Natural killer cell (primary cell): ENCODE results near the gene MAPK8IP1. TPM values are rescaled to one million over a fixed set of nuclear protein-coding genes. Genes with fewer than 3 reads are reported as not detected.
"Not testable (repeated sequence)": the region's sequence is repeated elsewhere in the genome, so short reads cannot be mapped to it uniquely, and the experiment has no call there.

Experiments used
- ATAC-seq, 3 donors: fragments of 150-1000 bp in 2 of 3; fragments of 200-7000 bp in 1 of 3; cut with Tn5 transposase; 1 replicate in 1 of 3; 2 replicates in 2 of 3; pipeline ENCODE4 v1.10.0; 2021; ENCODE audit warnings: mild to moderate bottlenecking in 2 of 3, moderate library complexity in 2 of 3
- DNase-seq, 2 donors: peaks; one replicate each; pipeline versions ENCODE4 v3.0.0 to v3.0.0-alpha.2; 2013 to 2021; ENCODE audit warnings: mixed read lengths in 1 of 2
- H3K27ac ChIP-seq: one replicate; pipeline ENCODE4 v1.5.1; 2013; ENCODE audit warnings: mild to moderate bottlenecking, low read length
- H3K27me3 ChIP-seq: one replicate; pipeline ENCODE4 v1.6.1; 2013; ENCODE audit warnings: low read length; ENCODE audit not compliant: control insufficient read depth, insufficient read depth
- H3K36me3 ChIP-seq: one replicate; pipeline ENCODE4 v1.6.1; 2013; ENCODE audit warnings: low read length; ENCODE audit not compliant: control insufficient read depth, insufficient read depth
- H3K4me1 ChIP-seq: one replicate; pipeline ENCODE4 v1.6.1; 2013; ENCODE audit warnings: low read length; ENCODE audit not compliant: control insufficient read depth, insufficient read depth
- H3K4me3 ChIP-seq: one replicate; pipeline ENCODE4 v1.5.1; 2013; ENCODE audit warnings: low read length
- H3K9me3 ChIP-seq: one replicate; pipeline ENCODE4 v1.6.1; 2013; ENCODE audit warnings: low read length; ENCODE audit not compliant: control insufficient read depth, insufficient read depth
- H3K27ac Mint-ChIP-seq, 2 donors: one replicate each; pipeline ENCODE4 v1.8.0; 2022; ENCODE audit warnings: mild to moderate bottlenecking in 2 of 2, mixed read lengths in 2 of 2, moderate library complexity in 1 of 2
- H3K27me3 Mint-ChIP-seq, 2 donors: one replicate each; pipeline ENCODE4 v1.8.0; 2022; ENCODE audit warnings: low read depth in 2 of 2, mixed read lengths in 2 of 2
- H3K36me3 Mint-ChIP-seq: one replicate; pipeline ENCODE4 v1.8.0; 2022; ENCODE audit warnings: mixed read lengths
- H3K4me1 Mint-ChIP-seq, 2 donors: one replicate each; pipeline ENCODE4 v1.8.0; 2022; ENCODE audit warnings: mixed read lengths in 2 of 2
- H3K4me3 Mint-ChIP-seq: one replicate; pipeline ENCODE4 v1.8.0; 2022; ENCODE audit warnings: mild to moderate bottlenecking, moderate library complexity, mixed read lengths
- H3K9me3 Mint-ChIP-seq, 2 donors: one replicate each; pipeline ENCODE4 v1.8.0; 2022; ENCODE audit warnings: mixed read lengths in 2 of 2
- WGBS: methylation state at CpG from one replicate; pipeline ENCODE4 v1.1.7; 2013; ENCODE audit warnings: missing lambda C conversion rate; ENCODE audit not compliant: insufficient coverage; 5-methylcytosine and 5-hydroxymethylcytosine counted together
- intact Hi-C: fragments of 100-400 bp; cut with micrococcal nuclease; formaldehyde crosslinking; loops from one replicate; pipeline ENCODE4 v1.14.2; 2022
- total RNA-seq, 4 donors: library from RNA; stranded (reverse); fragments of 120-200 nt in 1 of 4; gene quantifications; one replicate each; pipeline versions ENCODE4 v1.2.3 to v1.2.4, GENCODE V29; 2013 to 2022
- TF ChIP-seq, protein P1 (sequence below): fragments of 200-600 bp; IDR thresholded peaks from one replicate; pipeline ENCODE4 v1.8.0; 2022; ENCODE audit warnings: antibody characterized with exemption

Gene MAPK8IP1
- total RNA-seq, 3 donors from 2014 or later (not counting 1 experiment from before 2014, with no cell fraction given): 9.7 to 21.5 (median 13.9) TPM

DNA sequence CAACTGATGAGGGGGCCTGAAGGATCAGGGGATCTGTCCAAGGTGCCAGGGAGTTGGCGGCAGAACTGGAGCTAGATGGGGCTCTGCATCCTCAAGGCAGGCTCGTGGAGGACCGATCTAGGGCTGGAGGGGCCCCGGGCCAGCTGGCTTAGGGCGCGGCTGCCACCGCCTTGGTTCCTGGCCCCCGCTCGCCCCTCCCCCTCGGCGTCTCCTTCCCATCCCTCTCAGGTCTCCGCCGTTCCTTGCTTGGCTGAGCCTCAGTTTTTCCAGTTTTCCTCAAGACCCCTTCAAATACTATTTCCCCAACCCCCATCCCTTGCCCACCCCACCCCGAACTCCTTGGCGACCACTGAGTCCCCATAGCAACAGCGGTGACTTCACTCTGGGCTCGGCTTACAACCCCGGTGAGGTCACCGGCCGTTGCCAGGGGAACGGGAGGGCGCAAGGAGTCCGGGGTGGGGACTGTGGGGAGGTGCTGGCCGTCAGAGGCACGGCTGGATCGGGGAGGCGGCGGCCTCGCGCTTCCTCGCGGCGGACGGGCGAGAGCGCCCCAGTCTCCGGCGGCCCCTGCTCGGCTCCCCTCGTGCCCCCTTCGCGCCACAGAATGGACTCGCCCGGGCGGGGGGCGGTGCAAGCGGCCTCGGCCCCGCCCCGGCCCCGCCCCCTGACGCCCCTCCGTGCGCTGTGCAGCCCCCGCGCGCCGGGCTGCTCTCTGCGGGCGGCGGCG lies 14.2 kb downstream of the MAPK8IP1 start:
- Histone ChIP-seq H3K4me3 (peak overlapping the region; percentile 18), H3K27ac (no peak overlapping the region), H3K9me3 (no peaks in the 10 kb centered on the region), H3K4me1 (peaks cover 17% of the 10 kb centered on the region), H3K27me3 (peaks cover 27% of the 10 kb centered on the region), H3K36me3 (no peaks in the 10 kb centered on the region)
- Mint-ChIP-seq H3K27me3 (peaks cover 0 to 32% of the 10 kb centered on the region in 2 donors), H3K4me3 (peak overlapping the region; percentile 78), H3K9me3 (no peaks in the 10 kb centered on the region), H3K36me3 (no peaks in the 10 kb centered on the region), H3K27ac (peak overlapping the region in 1 of 2 donors; percentile 85), H3K4me1 (peaks cover 0 to 17% of the 10 kb centered on the region in 2 donors)
- DNase-seq: peak; percentile 79 to 80
- 1% methylated on average over 61 of the region's 62 CpGs for WGBS
- intact Hi-C loops: loop anchor here (1.0 kb wide), 1 partner anchor 19 kb away; no protein-coding TSS in a partner anchor
- peak; percentile 77 to 86 (median 85) for ATAC-seq
- TF ChIP-seq, protein P1, sequence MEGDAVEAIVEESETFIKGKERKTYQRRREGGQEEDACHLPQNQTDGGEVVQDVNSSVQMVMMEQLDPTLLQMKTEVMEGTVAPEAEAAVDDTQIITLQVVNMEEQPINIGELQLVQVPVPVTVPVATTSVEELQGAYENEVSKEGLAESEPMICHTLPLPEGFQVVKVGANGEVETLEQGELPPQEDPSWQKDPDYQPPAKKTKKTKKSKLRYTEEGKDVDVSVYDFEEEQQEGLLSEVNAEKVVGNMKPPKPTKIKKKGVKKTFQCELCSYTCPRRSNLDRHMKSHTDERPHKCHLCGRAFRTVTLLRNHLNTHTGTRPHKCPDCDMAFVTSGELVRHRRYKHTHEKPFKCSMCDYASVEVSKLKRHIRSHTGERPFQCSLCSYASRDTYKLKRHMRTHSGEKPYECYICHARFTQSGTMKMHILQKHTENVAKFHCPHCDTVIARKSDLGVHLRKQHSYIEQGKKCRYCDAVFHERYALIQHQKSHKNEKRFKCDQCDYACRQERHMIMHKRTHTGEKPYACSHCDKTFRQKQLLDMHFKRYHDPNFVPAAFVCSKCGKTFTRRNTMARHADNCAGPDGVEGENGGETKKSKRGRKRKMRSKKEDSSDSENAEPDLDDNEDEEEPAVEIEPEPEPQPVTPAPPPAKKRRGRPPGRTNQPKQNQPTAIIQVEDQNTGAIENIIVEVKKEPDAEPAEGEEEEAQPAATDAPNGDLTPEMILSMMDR: no peak

DNA sequence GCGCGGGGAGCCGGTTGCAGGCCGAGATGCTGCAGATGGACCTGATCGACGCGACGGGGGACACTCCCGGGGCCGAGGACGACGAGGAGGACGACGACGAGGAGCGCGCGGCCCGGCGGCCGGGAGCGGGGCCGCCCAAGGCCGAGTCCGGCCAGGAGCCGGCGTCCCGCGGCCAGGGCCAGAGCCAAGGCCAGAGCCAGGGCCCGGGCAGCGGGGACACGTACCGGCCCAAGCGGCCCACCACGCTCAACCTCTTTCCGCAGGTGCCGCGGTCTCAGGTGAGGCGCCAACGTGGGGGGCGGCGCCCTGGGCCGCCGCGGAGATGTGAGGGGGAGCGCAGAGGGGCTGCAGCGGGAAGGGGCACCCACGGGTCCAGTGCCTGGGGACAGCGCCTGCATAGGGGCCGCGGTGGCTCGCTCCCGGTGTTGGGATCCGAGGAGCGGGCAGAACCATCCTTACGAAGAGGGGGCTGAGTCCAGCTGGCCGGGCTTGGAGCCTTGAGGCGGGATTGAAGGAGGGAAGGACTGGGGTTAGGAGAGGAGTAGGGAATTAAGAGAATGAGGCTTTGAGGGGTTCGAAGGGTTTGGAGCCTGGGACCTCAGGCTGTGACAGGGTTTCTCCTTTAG lies 14.8 kb downstream of the MAPK8IP1 start:
- Mint-ChIP-seq H3K4me3 (peak overlapping the region; percentile 82), H3K27me3 (peaks cover 0 to 26% of the 10 kb centered on the region in 2 donors), H3K27ac (peak overlapping the region in 1 of 2 donors; percentile 85), H3K4me1 (peaks cover 0 to 17% of the 10 kb centered on the region in 2 donors)
- H3K36me3 ChIP-seq, H3K9me3 ChIP-seq, DNase-seq, intact Hi-C loops, H3K36me3 Mint-ChIP-seq, H3K4me3 ChIP-seq, H3K27ac ChIP-seq, ATAC-seq, H3K9me3 Mint-ChIP-seq: not testable (repeated sequence)
- 13% methylated on average over 30 of the region's 59 CpGs for WGBS
- peaks cover 18% of the 10 kb centered on the region for H3K4me1 ChIP-seq
- peaks cover 27% of the 10 kb centered on the region for H3K27me3 ChIP-seq

DNA sequence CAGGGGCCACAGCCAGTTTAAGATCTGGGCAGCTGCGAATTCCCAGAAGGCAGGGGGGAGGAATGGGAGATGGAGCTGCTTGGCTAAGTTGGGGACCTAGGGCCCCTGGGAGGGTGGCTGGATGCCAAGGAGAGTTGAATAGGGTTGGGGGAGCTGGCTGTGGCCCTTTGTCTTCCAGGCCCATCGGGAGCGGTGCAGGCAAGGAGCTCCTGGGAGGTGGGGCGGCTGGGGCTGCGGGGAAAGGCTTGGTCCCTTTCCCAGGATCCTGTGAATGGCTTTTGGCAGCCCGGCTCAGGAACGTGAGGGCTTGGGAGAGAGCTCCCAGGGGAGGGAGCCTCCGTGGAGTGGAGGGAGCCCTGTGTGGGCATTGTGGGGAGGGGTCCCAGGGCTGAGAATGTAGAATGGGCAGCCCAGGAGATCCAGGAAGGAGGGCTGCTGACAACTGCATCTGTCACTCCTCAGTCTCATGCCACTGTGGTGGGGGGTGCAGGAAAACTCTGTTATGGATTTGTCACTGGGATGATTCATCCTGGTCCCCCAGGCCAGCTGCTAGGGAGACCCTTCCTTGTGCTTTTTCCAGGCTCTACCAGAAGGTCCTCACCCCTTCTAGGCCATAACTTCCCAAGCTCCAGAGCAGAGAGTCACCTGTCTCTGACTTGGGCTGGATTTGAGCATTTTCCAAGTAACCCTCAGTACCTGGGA lies 15.6 kb downstream of the MAPK8IP1 start:
- Histone ChIP-seq H3K4me3 (no peak overlapping the region), H3K4me1 (peaks cover 26% of the 10 kb centered on the region), H3K9me3 (no peaks in the 10 kb centered on the region), H3K27ac (no peak overlapping the region), H3K27me3 (peaks cover 22% of the 10 kb centered on the region), H3K36me3 (no peaks in the 10 kb centered on the region)
- H3K4me3 Mint-ChIP-seq: peak overlapping the region; percentile 82
- peaks cover 0 to 23% of the 10 kb centered on the region in 2 donors for H3K27me3 Mint-ChIP-seq
- peaks cover 0 to 17% of the 10 kb centered on the region in 2 donors for H3K4me1 Mint-ChIP-seq
- DNase-seq (no peak), ATAC-seq (no peak)
- intact Hi-C loops: no loop called here
- 66% methylated on average over 8 of the region's 8 CpGs for WGBS
- no peaks in the 10 kb centered on the region for H3K36me3 Mint-ChIP-seq
- peak overlapping the region in 1 of 2 donors; percentile 85 for H3K27ac Mint-ChIP-seq
- no peaks in the 10 kb centered on the region for H3K9me3 Mint-ChIP-seq
- TF ChIP-seq, protein P1: no peak

DNA sequence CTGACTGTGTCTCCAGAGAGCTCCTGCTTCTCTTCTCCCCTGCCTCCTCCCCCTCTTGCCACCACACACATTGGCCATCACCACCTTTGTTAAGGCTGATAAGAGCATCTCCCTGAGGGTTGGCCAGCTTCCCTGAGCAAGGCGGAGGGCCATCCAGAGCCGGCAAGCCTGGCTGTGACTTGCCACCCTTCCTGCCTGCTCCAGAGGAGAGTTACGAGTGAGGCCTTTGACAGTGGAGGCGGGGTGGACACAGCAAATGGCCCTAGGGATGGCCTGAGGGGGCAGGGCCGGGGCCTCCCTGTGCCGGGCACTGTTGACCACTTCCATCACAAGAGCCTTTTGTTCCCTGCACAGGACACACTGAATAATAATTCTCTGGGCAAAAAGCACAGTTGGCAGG lies 16.2 kb downstream of the MAPK8IP1 start:
- Histone ChIP-seq H3K36me3 (no peaks in the 10 kb centered on the region), H3K27ac (no peak overlapping the region), H3K9me3 (no peaks in the 10 kb centered on the region), H3K4me3 (no peak overlapping the region), H3K27me3 (peaks cover 22% of the 10 kb centered on the region), H3K4me1 (peaks cover 31% of the 10 kb centered on the region)
- DNase-seq: no peak
- 91% methylated on average over 6 of the region's 6 CpGs for WGBS
- intact Hi-C loops: no loop called here
- Mint-ChIP-seq H3K4me1 (peaks cover 5 to 23% of the 10 kb centered on the region in 2 donors), H3K27ac (peak overlapping the region in 1 of 2 donors; percentile 85), H3K4me3 (no peak overlapping the region), H3K27me3 (peaks cover 0 to 23% of the 10 kb centered on the region in 2 donors), H3K36me3 (no peaks in the 10 kb centered on the region), H3K9me3 (no peaks in the 10 kb centered on the region)
- no peak for ATAC-seq
- TF ChIP-seq, protein P1: no peak
